GM12872 (cell line): ENCODE results near the gene DGKE.

Source experiments
- CTCF ChIP-seq: IDR thresholded peaks from 3 replicates; pipeline ENCODE4 v1.5.1; 2011; ENCODE audit warnings: low read depth, mild to moderate bottlenecking, low read length, moderate library complexity; ENCODE audit not compliant: insufficient read depth

The DGKE gene

GRCh38 chr17:56833809-56834379, at the start of gene DGKE, which contains the start of gene C17orf67:
TSS of gene DGKE (plus strand) at chr17:56834151. CDS start at chr17:56834796, 645 bp downstream.
TSS of gene C17orf67 (minus strand) at chr17:56833920. CDS start at chr17:56815810, 18,110 bp downstream.
- no peak for TF ChIP-seq CTCF

DNA sequence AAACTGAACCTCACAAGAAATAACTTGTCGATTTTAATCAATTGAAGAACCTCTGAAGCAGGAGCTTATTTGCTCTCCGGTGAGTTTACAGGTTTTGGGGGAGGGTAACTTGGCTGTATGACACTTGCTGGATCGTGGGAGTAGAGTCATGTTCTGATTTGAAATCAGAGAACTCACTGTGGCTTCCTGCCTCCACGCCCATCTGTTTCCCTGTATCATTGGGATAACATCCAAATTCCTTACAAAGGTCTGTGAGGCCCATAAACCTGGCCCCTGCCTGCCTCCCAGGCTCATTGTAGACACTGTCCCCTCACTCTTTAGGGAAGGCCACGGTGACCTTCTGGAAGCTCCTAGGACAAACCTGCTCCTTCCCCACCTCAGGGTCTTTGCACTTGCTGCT, 48.5 kb upstream of the DGKE start:
- TF ChIP-seq CTCF = no peak

DNA sequence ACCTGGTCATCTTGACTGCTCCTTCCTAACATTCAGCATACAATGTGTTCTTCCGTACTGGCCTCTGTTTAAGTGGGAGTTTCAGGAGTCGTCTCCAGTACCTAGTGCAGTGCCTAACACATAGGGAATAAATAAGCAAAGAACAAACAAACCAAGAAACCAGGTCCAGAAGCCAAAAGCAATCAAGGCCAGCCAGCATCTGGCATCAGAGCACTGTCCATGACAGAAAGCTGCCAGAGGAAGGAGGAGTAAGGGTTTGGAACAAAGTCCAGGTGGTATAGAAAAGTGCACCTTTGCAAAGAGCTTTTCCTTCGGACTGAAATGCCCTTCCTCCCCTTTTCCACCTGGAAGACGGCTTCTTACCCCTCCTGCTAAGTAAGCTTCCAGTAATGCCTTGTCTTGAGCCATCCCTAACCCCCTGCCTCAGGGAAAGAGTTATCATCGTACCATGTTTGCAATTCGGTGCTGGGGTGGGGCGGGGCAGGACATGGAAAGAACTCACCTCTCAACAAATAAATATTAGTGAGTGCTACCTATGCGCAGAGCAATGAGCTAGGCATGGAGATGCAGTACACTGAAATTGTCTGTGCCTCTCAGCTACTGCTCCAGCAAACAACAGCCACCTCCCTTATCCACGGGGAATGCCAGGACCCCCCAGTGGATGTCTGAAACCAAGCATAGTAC, 47.8 kb upstream of the DGKE start:
- TF ChIP-seq CTCF = no peak

DNA sequence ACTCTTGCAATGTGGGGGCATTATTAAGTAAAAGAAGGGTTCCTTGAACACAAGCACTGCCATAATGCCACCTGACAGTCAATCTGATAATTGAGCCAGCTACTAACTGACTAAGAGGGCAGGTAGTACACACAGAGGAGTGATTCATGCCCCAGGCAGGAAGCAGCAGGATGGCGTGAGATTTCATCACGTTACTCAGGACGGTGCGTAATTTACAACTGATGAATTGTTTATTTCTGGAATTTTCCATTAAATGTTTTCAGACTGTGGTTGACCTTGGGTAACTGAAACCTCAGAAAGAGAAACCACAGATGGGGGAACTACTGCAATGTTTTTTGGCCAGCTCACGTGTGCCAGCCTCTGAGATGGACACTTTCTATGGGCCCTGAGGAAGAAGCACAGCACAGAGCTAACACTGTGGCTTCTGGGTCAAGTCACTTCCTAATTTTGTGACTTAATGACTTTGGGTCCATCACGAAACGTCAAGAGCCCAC, 46.9 kb upstream of the DGKE start:
- TF ChIP-seq CTCF = no peak

GRCh38 chr17:56792267-56792666, 41.7 kb upstream of the DGKE start:
- no peak for TF ChIP-seq CTCF

- no peak for TF ChIP-seq CTCF
These were observed 40.4 kb upstream of the DGKE start for GRCh38 chr17:56793531-56793930.

- TF ChIP-seq CTCF = no peak
These were observed 40.0 kb upstream of the DGKE start for GRCh38 chr17:56793957-56794356.
